ENCODE measurements around the gene MTTP.

MTTP gene

GRCh38 chr4:99637174-99637573 lies 62.5 kb downstream of the MTTP start:
- H3K27ac ChIP-seq, result no peak overlapping the region
- H3K4me1 ChIP-seq (ENCODE audit: control insufficient read depth in 1 of 2, insufficient read depth in 1 of 2, low read depth in 1 of 2, low read length in 1 of 2), result no peaks in the 10 kb centered on the region
- H3K9me3 ChIP-seq, result no peaks in the 10 kb centered on the region
- H3K27me3 ChIP-seq, result no peaks in the 10 kb centered on the region
- H3K36me3 ChIP-seq, result no peaks in the 10 kb centered on the region
- no peak overlapping the region for H3K4me3 ChIP-seq (ENCODE audit: low read depth in 1 of 2, low read length in 1 of 2)
- TF ChIP-seq CTCF (IDR thresholded peaks at IDR 0.05), result no peak

GRCh38 chr4:99640676-99641075 lies 66.1 kb downstream of the MTTP start:
- no peak overlapping the region for H3K4me3 ChIP-seq (ENCODE audit: low read depth in 1 of 2, low read length in 1 of 2)
- no peak overlapping the region for H3K27ac ChIP-seq
- no peaks in the 10 kb centered on the region for H3K4me1 ChIP-seq (ENCODE audit: control insufficient read depth in 1 of 2, insufficient read depth in 1 of 2, low read depth in 1 of 2, low read length in 1 of 2)
- H3K9me3 ChIP-seq, result no peaks in the 10 kb centered on the region
- no peak for TF ChIP-seq CTCF (IDR thresholded peaks at IDR 0.05)
- no peaks in the 10 kb centered on the region for H3K27me3 ChIP-seq
- no peaks in the 10 kb centered on the region for H3K36me3 ChIP-seq

GRCh38 chr4:99642725-99643489 lies 68.3 kb downstream of the MTTP start:
- no peaks in the 10 kb centered on the region for H3K36me3 ChIP-seq
- no peaks in the 10 kb centered on the region for H3K27me3 ChIP-seq
- H3K4me3 ChIP-seq (ENCODE audit: low read depth in 1 of 2, low read length in 1 of 2), result no peak overlapping the region
- no peaks in the 10 kb centered on the region for H3K9me3 ChIP-seq
- H3K27ac ChIP-seq, result no peak overlapping the region
- TF ChIP-seq CTCF (IDR thresholded peaks at IDR 0.05), result no peak
- no peaks in the 10 kb centered on the region for H3K4me1 ChIP-seq (ENCODE audit: control insufficient read depth in 1 of 2, insufficient read depth in 1 of 2, low read depth in 1 of 2, low read length in 1 of 2)

- Histone ChIP-seq H3K27me3 (no peaks in the 10 kb centered on the region), H3K4me1 (ENCODE audit: control insufficient read depth in 1 of 2, insufficient read depth in 1 of 2, low read depth in 1 of 2, low read length in 1 of 2) (no peaks in the 10 kb centered on the region), H3K36me3 (no peaks in the 10 kb centered on the region), H3K27ac (no peak overlapping the region), H3K9me3 (no peaks in the 10 kb centered on the region), H3K4me3 (ENCODE audit: low read depth in 1 of 2, low read length in 1 of 2) (no peak overlapping the region)
- no peak for TF ChIP-seq CTCF (IDR thresholded peaks at IDR 0.05)
These were observed 69.8 kb downstream of the MTTP start for GRCh38 chr4:99644453-99644852.

GRCh38 chr4:99645036-99645435 lies 70.4 kb downstream of the MTTP start:
- H3K4me3 ChIP-seq (ENCODE audit: low read depth in 1 of 2, low read length in 1 of 2), result no peak overlapping the region
- no peaks in the 10 kb centered on the region for H3K9me3 ChIP-seq
- no peaks in the 10 kb centered on the region for H3K4me1 ChIP-seq (ENCODE audit: control insufficient read depth in 1 of 2, insufficient read depth in 1 of 2, low read depth in 1 of 2, low read length in 1 of 2)
- no peak for TF ChIP-seq CTCF (IDR thresholded peaks at IDR 0.05)
- H3K27ac ChIP-seq, result no peak overlapping the region
- no peaks in the 10 kb centered on the region for H3K27me3 ChIP-seq
- no peaks in the 10 kb centered on the region for H3K36me3 ChIP-seq

All from neutrophil (primary cell).